WTC11 (cell line): ENCODE measurements around the gene CLN6. TPM values are rescaled to one million over a fixed set of nuclear protein-coding genes. Genes with fewer than 3 reads are reported as not detected.

Experiments
- ATAC-seq: fragments of 200-7000 bp; cut with Tn5 transposase; 2 replicates; pipeline ENCODE4 v1.10.0; 2021; ENCODE audit warnings: mild to moderate bottlenecking, moderate library complexity
- CTCF ChIA-PET: fragments of 300-600 bp; sonication (Branson Sonifier 250); formaldehyde crosslinking; loops from one replicate; lab custom pipeline; 2021; ENCODE audit warnings: antibody characterized with exemption; lab: Charles Lee
- POLR2A ChIA-PET: fragments of 350-600 bp; sonication (Branson Sonifier 250); formaldehyde crosslinking; loops from one replicate; lab custom pipeline; 2021; ENCODE audit warnings: antibody characterized with exemption; lab: Charles Lee
- DNase-seq: peaks from one replicate; pipeline ENCODE4 v3.0.0; 2021; ENCODE audit warnings: low spot score
- H3K27ac Mint-ChIP-seq: 2 replicates; pipeline ENCODE4 v1.8.0; 2021; ENCODE audit warnings: mixed read lengths
- H3K27me3 Mint-ChIP-seq: 2 replicates; pipeline ENCODE4 v1.8.0; 2021; ENCODE audit warnings: low read depth, mild to moderate bottlenecking, moderate library complexity, mixed read lengths
- H3K36me3 Mint-ChIP-seq: 2 replicates; pipeline ENCODE4 v1.8.0; 2021; ENCODE audit warnings: mixed read lengths
- H3K4me1 Mint-ChIP-seq: 2 replicates; pipeline ENCODE4 v1.8.0; 2022; ENCODE audit warnings: mixed read lengths
- H3K4me3 Mint-ChIP-seq: 2 replicates; pipeline ENCODE4 v1.8.0; 2021; ENCODE audit warnings: mild to moderate bottlenecking, moderate library complexity, mixed read lengths
- H3K9me3 Mint-ChIP-seq: 2 replicates; pipeline ENCODE4 v1.8.0; 2021; ENCODE audit warnings: mixed read lengths
- EMX1 ChIP-seq: fragments of 250-450 bp; sonication (Bioruptor Pico); IDR thresholded peaks from 2 replicates; pipeline ENCODE4 v1.8.0; 2021; ENCODE audit warnings: mild to moderate bottlenecking
- GRHL2 ChIP-seq: fragments of 250-450 bp; sonication (Bioruptor Pico); IDR thresholded peaks from 2 replicates; pipeline ENCODE4 v1.8.0; 2022; ENCODE audit warnings: mild to moderate bottlenecking, moderate library complexity; ENCODE audit not compliant: insufficient replicate concordance, severe bottlenecking
- HMGA2 ChIP-seq: fragments of 250-450 bp; sonication (Bioruptor Pico); IDR thresholded peaks from 2 replicates; pipeline ENCODE4 v1.4.0; 2021; ENCODE audit warnings: mild to moderate bottlenecking, moderate library complexity
- IRF1 ChIP-seq: sonication (generic); formaldehyde crosslinking; IDR thresholded peaks from 2 replicates; pipeline ENCODE4 v1.8.0; 2023; ENCODE audit warnings: missing genetic modification reagents
- NFE2L1 ChIP-seq: sonication (generic); formaldehyde crosslinking; IDR thresholded peaks from 2 replicates; pipeline ENCODE4 v1.8.1; 2023; ENCODE audit warnings: missing genetic modification reagents
- RELA ChIP-seq: sonication (generic); formaldehyde crosslinking; IDR thresholded peaks from 2 replicates; pipeline ENCODE4 v1.8.1; 2022; ENCODE audit warnings: missing genetic modification reagents, mild to moderate bottlenecking, borderline replicate concordance
- STAT6 ChIP-seq: sonication (generic); formaldehyde crosslinking; conservative IDR thresholded peaks from 2 replicates; pipeline ENCODE4 v1.8.1; 2023; ENCODE audit warnings: mild to moderate bottlenecking, low read depth, missing genetic modification reagents, moderate library complexity
- ZNF416 ChIP-seq: fragments of 250-450 bp; sonication (Bioruptor Pico); IDR thresholded peaks from 2 replicates; pipeline ENCODE4 v1.9.0; 2021; ENCODE audit warnings: mild to moderate bottlenecking, inconsistent platforms
- total RNA-seq: library from RNA; stranded (reverse); gene quantifications from 3 replicates; pipeline ENCODE4 v1.2.3, GENCODE V29; 2021
- TF ChIP-seq, protein P1 (sequence below): sonication (generic); formaldehyde crosslinking; IDR thresholded peaks from 2 replicates; pipeline ENCODE4 v1.8.1; 2023; ENCODE audit warnings: mild to moderate bottlenecking, missing genetic modification reagents, borderline replicate concordance
- TF ChIP-seq, protein P2 (sequence below): sonication (generic); formaldehyde crosslinking; IDR thresholded peaks from 2 replicates; pipeline ENCODE4 v1.8.0; 2022; ENCODE audit warnings: mild to moderate bottlenecking, missing genetic modification reagents
- TF ChIP-seq, protein P3 (sequence below): fragments of 250-450 bp; sonication (Bioruptor Pico); IDR thresholded peaks from 2 replicates; pipeline ENCODE4 v1.9.0; 2021; ENCODE audit warnings: mild to moderate bottlenecking

CLN6 gene
- total RNA-seq, 1 experiment from 2014 or later = 50.2 TPM

DNA sequence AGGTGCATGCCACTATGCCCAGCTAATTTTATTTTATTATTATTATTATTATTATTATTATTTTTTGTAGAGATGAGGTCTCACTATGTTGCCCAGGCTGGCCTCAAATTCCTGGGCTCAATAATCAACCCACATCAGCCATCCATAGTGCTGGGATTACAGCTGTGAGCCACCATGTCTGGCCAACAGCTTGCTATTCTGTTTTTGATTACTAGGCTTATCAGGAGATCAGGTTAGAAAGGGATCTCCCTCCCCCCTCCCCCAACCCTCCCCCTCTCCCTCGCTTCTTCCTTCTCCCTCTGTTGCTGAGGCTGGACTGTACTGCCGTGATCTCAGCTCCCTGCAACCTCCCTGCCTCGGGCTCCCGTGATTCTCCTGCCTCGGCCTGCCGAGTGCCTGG, 8.6 kb downstream of the CLN6 start:
- H3K36me3 Mint-ChIP-seq = peaks cover 64% of the 10 kb centered on the region
- 0 out of 2 replicates have a peak, but pooled peaks have one; percentile 31 for TF ChIP-seq HMGA2 (CRISPR knock-in tag)
- no peak for TF ChIP-seq STAT6
- TF ChIP-seq, all 79 proteins: peak for 1

GRCh38 chr15:68220489-68220888, 9.0 kb downstream of the CLN6 start:
- Mint-ChIP-seq H3K4me1 (no peaks in the 10 kb centered on the region), H3K36me3 (peaks cover 64% of the 10 kb centered on the region), H3K27ac (no peak overlapping the region; the same call in 1 of the 2 replicates), H3K27me3 (no peaks in the 10 kb centered on the region), H3K9me3 (peaks cover 17% of the 10 kb centered on the region), H3K4me3 (no peak overlapping the region)
- ChIA-PET CTCF (interaction anchor here (1.7 kb wide), 1 partner anchor 9 kb away, joined by 6 read pairs; no protein-coding TSS in a partner anchor), POLR2A (interaction anchor here (1.2 kb wide), 1 partner anchor 8 kb away, joined by 4 read pairs; no protein-coding TSS in a partner anchor)
- TF ChIP-seq RELA = no peak
- no peak for TF ChIP-seq GRHL2
- TF ChIP-seq, protein P1, sequence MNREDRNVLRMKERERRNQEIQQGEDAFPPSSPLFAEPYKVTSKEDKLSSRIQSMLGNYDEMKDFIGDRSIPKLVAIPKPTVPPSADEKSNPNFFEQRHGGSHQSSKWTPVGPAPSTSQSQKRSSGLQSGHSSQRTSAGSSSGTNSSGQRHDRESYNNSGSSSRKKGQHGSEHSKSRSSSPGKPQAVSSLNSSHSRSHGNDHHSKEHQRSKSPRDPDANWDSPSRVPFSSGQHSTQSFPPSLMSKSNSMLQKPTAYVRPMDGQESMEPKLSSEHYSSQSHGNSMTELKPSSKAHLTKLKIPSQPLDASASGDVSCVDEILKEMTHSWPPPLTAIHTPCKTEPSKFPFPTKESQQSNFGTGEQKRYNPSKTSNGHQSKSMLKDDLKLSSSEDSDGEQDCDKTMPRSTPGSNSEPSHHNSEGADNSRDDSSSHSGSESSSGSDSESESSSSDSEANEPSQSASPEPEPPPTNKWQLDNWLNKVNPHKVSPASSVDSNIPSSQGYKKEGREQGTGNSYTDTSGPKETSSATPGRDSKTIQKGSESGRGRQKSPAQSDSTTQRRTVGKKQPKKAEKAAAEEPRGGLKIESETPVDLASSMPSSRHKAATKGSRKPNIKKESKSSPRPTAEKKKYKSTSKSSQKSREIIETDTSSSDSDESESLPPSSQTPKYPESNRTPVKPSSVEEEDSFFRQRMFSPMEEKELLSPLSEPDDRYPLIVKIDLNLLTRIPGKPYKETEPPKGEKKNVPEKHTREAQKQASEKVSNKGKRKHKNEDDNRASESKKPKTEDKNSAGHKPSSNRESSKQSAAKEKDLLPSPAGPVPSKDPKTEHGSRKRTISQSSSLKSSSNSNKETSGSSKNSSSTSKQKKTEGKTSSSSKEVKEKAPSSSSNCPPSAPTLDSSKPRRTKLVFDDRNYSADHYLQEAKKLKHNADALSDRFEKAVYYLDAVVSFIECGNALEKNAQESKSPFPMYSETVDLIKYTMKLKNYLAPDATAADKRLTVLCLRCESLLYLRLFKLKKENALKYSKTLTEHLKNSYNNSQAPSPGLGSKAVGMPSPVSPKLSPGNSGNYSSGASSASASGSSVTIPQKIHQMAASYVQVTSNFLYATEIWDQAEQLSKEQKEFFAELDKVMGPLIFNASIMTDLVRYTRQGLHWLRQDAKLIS (CRISPR knock-in tag) = no peak
- no peak for TF ChIP-seq NFE2L1 (CRISPR knock-in tag)
- TF ChIP-seq IRF1 (CRISPR knock-in tag) = no peak
- TF ChIP-seq EMX1 (CRISPR knock-in tag) = no peak
- TF ChIP-seq, protein P2, sequence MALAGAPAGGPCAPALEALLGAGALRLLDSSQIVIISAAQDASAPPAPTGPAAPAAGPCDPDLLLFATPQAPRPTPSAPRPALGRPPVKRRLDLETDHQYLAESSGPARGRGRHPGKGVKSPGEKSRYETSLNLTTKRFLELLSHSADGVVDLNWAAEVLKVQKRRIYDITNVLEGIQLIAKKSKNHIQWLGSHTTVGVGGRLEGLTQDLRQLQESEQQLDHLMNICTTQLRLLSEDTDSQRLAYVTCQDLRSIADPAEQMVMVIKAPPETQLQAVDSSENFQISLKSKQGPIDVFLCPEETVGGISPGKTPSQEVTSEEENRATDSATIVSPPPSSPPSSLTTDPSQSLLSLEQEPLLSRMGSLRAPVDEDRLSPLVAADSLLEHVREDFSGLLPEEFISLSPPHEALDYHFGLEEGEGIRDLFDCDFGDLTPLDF = no peak
- TF ChIP-seq, protein P3, sequence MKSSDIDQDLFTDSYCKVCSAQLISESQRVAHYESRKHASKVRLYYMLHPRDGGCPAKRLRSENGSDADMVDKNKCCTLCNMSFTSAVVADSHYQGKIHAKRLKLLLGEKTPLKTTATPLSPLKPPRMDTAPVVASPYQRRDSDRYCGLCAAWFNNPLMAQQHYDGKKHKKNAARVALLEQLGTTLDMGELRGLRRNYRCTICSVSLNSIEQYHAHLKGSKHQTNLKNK = no peak
- TF ChIP-seq ZNF416 = no peak
- no peak for ATAC-seq
- DNase-seq = no peak

More for the DNA sequence above, 8.6 kb downstream of the CLN6 start:
- Mint-ChIP-seq H3K9me3 (peaks cover 17% of the 10 kb centered on the region), H3K4me3 (no peak overlapping the region), H3K27ac (no peak overlapping the region), H3K27me3 (no peaks in the 10 kb centered on the region), H3K4me1 (no peaks in the 10 kb centered on the region)
- POLR2A ChIA-PET = no interaction called here
- ATAC-seq = no peak
- no peak for DNase-seq
- CTCF ChIA-PET = interaction anchor here (1.7 kb wide), 1 partner anchor 10 kb away, joined by 6 read pairs; no protein-coding TSS in a partner anchor
